Measurements from ENCODE around the gene SLITRK4. TPM values are rescaled to one million over a fixed set of nuclear protein-coding genes. Genes with fewer than 3 reads are reported as not detected.
A peak's percentile ranks its signal among the peaks of the same experiment; 100 is the strongest.

Gene SLITRK4, protein sequence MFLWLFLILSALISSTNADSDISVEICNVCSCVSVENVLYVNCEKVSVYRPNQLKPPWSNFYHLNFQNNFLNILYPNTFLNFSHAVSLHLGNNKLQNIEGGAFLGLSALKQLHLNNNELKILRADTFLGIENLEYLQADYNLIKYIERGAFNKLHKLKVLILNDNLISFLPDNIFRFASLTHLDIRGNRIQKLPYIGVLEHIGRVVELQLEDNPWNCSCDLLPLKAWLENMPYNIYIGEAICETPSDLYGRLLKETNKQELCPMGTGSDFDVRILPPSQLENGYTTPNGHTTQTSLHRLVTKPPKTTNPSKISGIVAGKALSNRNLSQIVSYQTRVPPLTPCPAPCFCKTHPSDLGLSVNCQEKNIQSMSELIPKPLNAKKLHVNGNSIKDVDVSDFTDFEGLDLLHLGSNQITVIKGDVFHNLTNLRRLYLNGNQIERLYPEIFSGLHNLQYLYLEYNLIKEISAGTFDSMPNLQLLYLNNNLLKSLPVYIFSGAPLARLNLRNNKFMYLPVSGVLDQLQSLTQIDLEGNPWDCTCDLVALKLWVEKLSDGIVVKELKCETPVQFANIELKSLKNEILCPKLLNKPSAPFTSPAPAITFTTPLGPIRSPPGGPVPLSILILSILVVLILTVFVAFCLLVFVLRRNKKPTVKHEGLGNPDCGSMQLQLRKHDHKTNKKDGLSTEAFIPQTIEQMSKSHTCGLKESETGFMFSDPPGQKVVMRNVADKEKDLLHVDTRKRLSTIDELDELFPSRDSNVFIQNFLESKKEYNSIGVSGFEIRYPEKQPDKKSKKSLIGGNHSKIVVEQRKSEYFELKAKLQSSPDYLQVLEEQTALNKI
- 1 to 10 TPM in 1 of 4 donors, under 1 TPM in 1, not detected in 2; 0.12 to 9.7 TPM for polyA plus RNA-seq
- long read RNA-seq, donor 1, transcript SLITRK4-202 (2 exons, 3,074 nt) = major isoform, 7 of 10 reads
- long read RNA-seq, donor 1, partial matches to known transcripts = 0 of 10 reads
- long read RNA-seq, donor 1, other reads (novel, unspliced or antisense) = 0 of 10 reads
- long read RNA-seq, donor 2, partial matches to known transcripts = 0 of 2 reads
- long read RNA-seq, donor 2, other reads (novel, unspliced or antisense) = 0 of 2 reads
- long read RNA-seq, donor 3, partial matches to known transcripts = 0 of 4 reads
- long read RNA-seq, donor 3, other reads (novel, unspliced or antisense) = 0 of 4 reads
- long read RNA-seq, donor 4, partial matches to known transcripts = 0 of 1 reads
- long read RNA-seq, donor 4, other reads (novel, unspliced or antisense) = 0 of 1 reads
- long read RNA-seq, donor 5, partial matches to known transcripts = 0 of 1 reads
- long read RNA-seq, donor 5, other reads (novel, unspliced or antisense) = 0 of 1 reads
- long read RNA-seq, donor 6, partial matches to known transcripts = 0 of 3 reads
- long read RNA-seq, donor 6, other reads (novel, unspliced or antisense) = 0 of 3 reads
- long read RNA-seq, donor 7, partial matches to known transcripts = 0 of 2 reads
- long read RNA-seq, donor 7, other reads (novel, unspliced or antisense) = 0 of 2 reads
- long read RNA-seq, donor 8 = 0 reads
- long read RNA-seq, donor 9, partial matches to known transcripts = 0 of 1 reads
- long read RNA-seq, donor 9, other reads (novel, unspliced or antisense) = 0 of 1 reads
- long read RNA-seq, donor 10, partial matches to known transcripts = 0 of 2 reads
- long read RNA-seq, donor 10, other reads (novel, unspliced or antisense) = 0 of 2 reads

DNA sequence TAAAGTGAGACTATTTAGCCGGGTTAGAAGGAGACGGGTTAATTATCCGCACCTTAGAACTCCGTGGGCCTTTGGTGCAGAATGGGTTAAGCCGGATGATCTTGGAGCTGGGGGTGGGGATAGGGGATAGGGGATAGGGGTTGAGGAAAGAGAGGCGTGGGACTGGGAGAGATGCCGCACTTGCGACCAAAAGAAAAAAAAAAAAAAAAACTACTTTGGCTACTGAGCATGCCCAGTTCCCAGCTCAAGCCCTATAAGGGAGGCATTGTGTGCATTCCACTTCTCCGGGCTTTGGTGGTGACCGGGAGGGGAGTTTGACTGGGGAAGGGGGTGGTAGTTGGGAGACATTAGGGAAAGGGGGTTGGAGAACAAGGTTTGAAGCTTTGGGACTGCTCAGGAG is at the start of gene SLITRK4:
Gene SLITRK4, minus strand, starts transcription at position 187 of the 400 bp plus-strand sequence. CDS start 4,993 bp downstream, outside the sequence.
- WGBS, 3 donors = 6 to 42% (median 7%) methylated on average over 7 to 10 of the region's 10 CpGs
- FAIRE-seq = no peak
- Histone ChIP-seq H3K36me3 (ENCODE audit: control insufficient read depth in 3 of 3, insufficient read depth in 2 of 3, low read depth in 1 of 3, low read length in 3 of 3) (no peaks in the 10 kb centered on the region), H3K9me3 (ENCODE audit: control insufficient read depth in 2 of 2, insufficient read depth in 1 of 2, low read depth in 1 of 2, low read length in 1 of 2) (no peaks in the 10 kb centered on the region), H3K4me3 (ENCODE audit: low read depth in 1 of 3, low read length in 3 of 3) (peak within 1 kb of the TSS in 2 of 3 donors; percentile 39 to 66), H3K27me3 (ENCODE audit: control insufficient read depth in 3 of 3, insufficient read depth in 3 of 3, low read length in 3 of 3) (peaks cover 0 to 3% (median 0%) of the 10 kb centered on the region in 3 donors), H3K27ac (ENCODE audit: low read depth in 1 of 3, low read length in 2 of 3) (peak within 1 kb of the TSS in 1 of 3 donors; percentile 54), H3K4me1 (ENCODE audit: control insufficient read depth in 3 of 3, insufficient read depth in 2 of 3, low read depth in 1 of 3, low read length in 2 of 3) (peaks cover 0 to 5% (median 0%) of the 10 kb centered on the region in 3 donors)
- DNase-seq = peak; percentile 3 to 44

DNA sequence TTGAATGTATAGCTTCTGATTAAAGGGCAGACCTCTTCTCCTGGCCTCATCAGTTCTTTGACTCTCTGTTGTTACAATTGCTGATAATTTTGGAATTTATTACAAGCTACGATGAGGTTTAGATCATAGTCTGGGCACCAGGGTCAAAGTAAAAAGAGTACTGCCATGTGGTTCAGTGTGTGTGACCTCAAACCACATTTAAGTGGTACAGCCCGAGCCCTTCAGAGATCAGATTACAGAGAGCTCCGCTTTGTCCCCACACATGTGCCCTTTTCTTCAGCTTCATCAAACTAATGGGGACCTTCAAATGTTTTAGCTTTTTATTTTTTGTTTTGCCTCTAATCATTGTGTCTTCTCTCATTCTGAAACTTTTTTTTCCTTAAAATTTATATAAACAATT is 47.6 kb upstream of the SLITRK4 start:
- H3K27me3 ChIP-seq (ENCODE audit: control insufficient read depth in 3 of 3, insufficient read depth in 3 of 3, low read length in 3 of 3) = no peaks in the 10 kb centered on the region
- H3K27ac ChIP-seq (ENCODE audit: low read depth in 1 of 3, low read length in 2 of 3) = no peak overlapping the region
- no peak overlapping the region for H3K4me3 ChIP-seq (ENCODE audit: low read depth in 1 of 3, low read length in 3 of 3)
- DNase-seq = peak in 1 of 2 donors; percentile 32
- WGBS, 3 donors = 26 to 50% (median 43%) methylated on average over 3 of the region's 3 CpGs
- no peak for FAIRE-seq
- H3K9me3 ChIP-seq (ENCODE audit: control insufficient read depth in 2 of 2, insufficient read depth in 1 of 2, low read depth in 1 of 2, low read length in 1 of 2) = no peaks in the 10 kb centered on the region
- H3K36me3 ChIP-seq (ENCODE audit: control insufficient read depth in 3 of 3, insufficient read depth in 2 of 3, low read depth in 1 of 3, low read length in 3 of 3) = no peaks in the 10 kb centered on the region
- peaks cover 0 to 4% (median 0%) of the 10 kb centered on the region in 3 donors for H3K4me1 ChIP-seq (ENCODE audit: control insufficient read depth in 3 of 3, insufficient read depth in 2 of 3, low read depth in 1 of 3, low read length in 2 of 3)

- DNase-seq (no peak), FAIRE-seq (no peak)
- 65 to 79% (median 68%) methylated on average over 4 of the region's 4 CpGs for WGBS, 3 donors
- H3K9me3 ChIP-seq (ENCODE audit: control insufficient read depth in 2 of 2, insufficient read depth in 1 of 2, low read depth in 1 of 2, low read length in 1 of 2) = no peaks in the 10 kb centered on the region
- no peaks in the 10 kb centered on the region for H3K36me3 ChIP-seq (ENCODE audit: control insufficient read depth in 3 of 3, insufficient read depth in 2 of 3, low read depth in 1 of 3, low read length in 3 of 3)
- H3K27me3 ChIP-seq (ENCODE audit: control insufficient read depth in 3 of 3, insufficient read depth in 3 of 3, low read length in 3 of 3) = no peaks in the 10 kb centered on the region
- H3K4me1 ChIP-seq (ENCODE audit: control insufficient read depth in 3 of 3, insufficient read depth in 2 of 3, low read depth in 1 of 3, low read length in 2 of 3) = no peaks in the 10 kb centered on the region
- H3K4me3 ChIP-seq (ENCODE audit: low read depth in 1 of 3, low read length in 3 of 3) = no peak overlapping the region
- no peak overlapping the region for H3K27ac ChIP-seq (ENCODE audit: low read depth in 1 of 3, low read length in 2 of 3)
Measured at GRCh38 chrX:143674926-143675325, 39.0 kb upstream of the SLITRK4 start.

GRCh38 chrX:143669395-143669794 is 33.5 kb upstream of the SLITRK4 start:
- WGBS, 3 donors = 2 to 13% (median 11%) methylated on average over 5 of the region's 5 CpGs
- no peak overlapping the region for H3K4me3 ChIP-seq (ENCODE audit: low read depth in 1 of 3, low read length in 3 of 3)
- DNase-seq = peak in 1 of 2 donors; percentile 28
- H3K36me3 ChIP-seq (ENCODE audit: control insufficient read depth in 3 of 3, insufficient read depth in 2 of 3, low read depth in 1 of 3, low read length in 3 of 3) = no peaks in the 10 kb centered on the region
- no peak for FAIRE-seq
- no peaks in the 10 kb centered on the region for H3K27me3 ChIP-seq (ENCODE audit: control insufficient read depth in 3 of 3, insufficient read depth in 3 of 3, low read length in 3 of 3)
- H3K4me1 ChIP-seq (ENCODE audit: control insufficient read depth in 3 of 3, insufficient read depth in 2 of 3, low read depth in 1 of 3, low read length in 2 of 3) = no peaks in the 10 kb centered on the region
- H3K9me3 ChIP-seq (ENCODE audit: control insufficient read depth in 2 of 2, insufficient read depth in 1 of 2, low read depth in 1 of 2, low read length in 1 of 2) = no peaks in the 10 kb centered on the region
- H3K27ac ChIP-seq (ENCODE audit: low read depth in 1 of 3, low read length in 2 of 3) = no peak overlapping the region

GRCh38 chrX:143664302-143664701 is 28.4 kb upstream of the SLITRK4 start:
- H3K4me1 ChIP-seq (ENCODE audit: control insufficient read depth in 3 of 3, insufficient read depth in 2 of 3, low read depth in 1 of 3, low read length in 2 of 3) = peaks cover 0 to 4% (median 0%) of the 10 kb centered on the region in 3 donors
- H3K4me3 ChIP-seq (ENCODE audit: low read depth in 1 of 3, low read length in 3 of 3) = no peak overlapping the region
- 33 to 48% (median 39%) methylated on average over 5 of the region's 5 CpGs for WGBS, 3 donors
- H3K27me3 ChIP-seq (ENCODE audit: control insufficient read depth in 3 of 3, insufficient read depth in 3 of 3, low read length in 3 of 3) = no peaks in the 10 kb centered on the region
- no peaks in the 10 kb centered on the region for H3K36me3 ChIP-seq (ENCODE audit: control insufficient read depth in 3 of 3, insufficient read depth in 2 of 3, low read depth in 1 of 3, low read length in 3 of 3)
- H3K27ac ChIP-seq (ENCODE audit: low read depth in 1 of 3, low read length in 2 of 3) = no peak overlapping the region
- peak in 1 of 2 donors; percentile 24 for DNase-seq
- H3K9me3 ChIP-seq (ENCODE audit: control insufficient read depth in 2 of 2, insufficient read depth in 1 of 2, low read depth in 1 of 2, low read length in 1 of 2) = no peaks in the 10 kb centered on the region
- FAIRE-seq = no peak

DNA sequence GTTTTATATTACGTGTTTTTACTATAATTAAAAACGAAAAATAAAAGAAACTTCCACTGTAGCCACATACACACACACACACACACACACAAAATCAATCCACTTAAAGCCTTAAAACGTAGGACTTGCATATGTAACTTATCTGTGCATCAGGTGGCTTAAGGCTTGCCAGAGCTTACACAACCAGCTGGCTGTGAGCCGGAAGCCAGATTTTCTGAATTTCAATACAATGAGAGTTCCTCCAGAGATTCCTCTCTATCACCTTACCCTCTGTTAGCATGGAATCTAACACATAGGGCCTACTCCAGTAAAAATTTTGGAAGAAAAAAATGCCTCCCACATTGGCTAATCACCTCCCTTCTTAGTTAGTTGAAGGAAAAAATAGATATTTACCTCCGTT is 27.9 kb upstream of the SLITRK4 start:
- DNase-seq (no peak), FAIRE-seq (no peak)
- Histone ChIP-seq H3K27me3 (ENCODE audit: control insufficient read depth in 3 of 3, insufficient read depth in 3 of 3, low read length in 3 of 3) (no peaks in the 10 kb centered on the region), H3K27ac (ENCODE audit: low read depth in 1 of 3, low read length in 2 of 3) (no peak overlapping the region), H3K36me3 (ENCODE audit: control insufficient read depth in 3 of 3, insufficient read depth in 2 of 3, low read depth in 1 of 3, low read length in 3 of 3) (no peaks in the 10 kb centered on the region), H3K4me1 (ENCODE audit: control insufficient read depth in 3 of 3, insufficient read depth in 2 of 3, low read depth in 1 of 3, low read length in 2 of 3) (peaks cover 0 to 4% (median 0%) of the 10 kb centered on the region in 3 donors), H3K9me3 (ENCODE audit: control insufficient read depth in 2 of 2, insufficient read depth in 1 of 2, low read depth in 1 of 2, low read length in 1 of 2) (no peaks in the 10 kb centered on the region), H3K4me3 (ENCODE audit: low read depth in 1 of 3, low read length in 3 of 3) (no peak overlapping the region)
- WGBS, 3 donors = 55 to 73% (median 62%) methylated on average over 5 of the region's 5 CpGs

GRCh38 chrX:143661286-143661685 is 25.4 kb upstream of the SLITRK4 start:
- DNase-seq = peak in 1 of 2 donors; percentile 49
- Histone ChIP-seq H3K4me1 (ENCODE audit: control insufficient read depth in 3 of 3, insufficient read depth in 2 of 3, low read depth in 1 of 3, low read length in 2 of 3) (peaks cover 0 to 4% (median 0%) of the 10 kb centered on the region in 3 donors), H3K9me3 (ENCODE audit: control insufficient read depth in 2 of 2, insufficient read depth in 1 of 2, low read depth in 1 of 2, low read length in 1 of 2) (no peaks in the 10 kb centered on the region), H3K4me3 (ENCODE audit: low read depth in 1 of 3, low read length in 3 of 3) (no peak overlapping the region), H3K36me3 (ENCODE audit: control insufficient read depth in 3 of 3, insufficient read depth in 2 of 3, low read depth in 1 of 3, low read length in 3 of 3) (no peaks in the 10 kb centered on the region), H3K27me3 (ENCODE audit: control insufficient read depth in 3 of 3, insufficient read depth in 3 of 3, low read length in 3 of 3) (no peaks in the 10 kb centered on the region), H3K27ac (ENCODE audit: low read depth in 1 of 3, low read length in 2 of 3) (peak overlapping the region in 1 of 3 donors; percentile 25)
- no peak for FAIRE-seq
